ENCODE data around the gene SLC35F3. TPM values are rescaled to one million over a fixed set of nuclear protein-coding genes. Genes with fewer than 3 reads are reported as not detected.

The SLC35F3 gene
- polyA plus RNA-seq, 1 experiment: 0.06 TPM

DNA sequence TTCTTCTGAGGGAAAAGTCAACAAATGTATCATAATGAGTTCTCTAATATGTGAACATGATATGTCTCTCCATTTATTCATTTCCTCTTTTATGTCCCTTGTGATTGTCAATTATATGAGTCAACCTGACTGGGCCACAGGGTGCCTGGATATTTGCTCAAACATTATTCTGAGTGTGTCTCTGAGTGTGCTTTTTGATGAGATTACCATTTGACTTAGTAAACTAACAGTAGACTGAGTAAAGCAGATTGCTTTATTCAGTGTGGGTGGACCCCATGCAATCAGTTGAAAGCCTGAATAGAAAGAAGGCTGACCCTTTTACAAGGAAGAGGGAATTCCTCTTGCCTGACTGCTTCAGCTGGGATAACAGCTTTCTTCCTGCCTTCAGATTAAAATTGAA is 142.6 kb downstream of the SLC35F3 start:
- ChIA-PET POLR2A (no interaction called here), CTCF (no interaction called here)
- Histone ChIP-seq H3K36me3 (ENCODE audit: control insufficient read depth, insufficient read depth, low read length) (no peaks in the 10 kb centered on the region), H3K4me3 (ENCODE audit: low read depth, low read length) (no peak overlapping the region), H3K27me3 (ENCODE audit: control insufficient read depth, insufficient read depth, low read length) (no peaks in the 10 kb centered on the region)
- DNase-seq (ENCODE audit: low read depth): no peak
- TF ChIP-seq, protein P1, sequence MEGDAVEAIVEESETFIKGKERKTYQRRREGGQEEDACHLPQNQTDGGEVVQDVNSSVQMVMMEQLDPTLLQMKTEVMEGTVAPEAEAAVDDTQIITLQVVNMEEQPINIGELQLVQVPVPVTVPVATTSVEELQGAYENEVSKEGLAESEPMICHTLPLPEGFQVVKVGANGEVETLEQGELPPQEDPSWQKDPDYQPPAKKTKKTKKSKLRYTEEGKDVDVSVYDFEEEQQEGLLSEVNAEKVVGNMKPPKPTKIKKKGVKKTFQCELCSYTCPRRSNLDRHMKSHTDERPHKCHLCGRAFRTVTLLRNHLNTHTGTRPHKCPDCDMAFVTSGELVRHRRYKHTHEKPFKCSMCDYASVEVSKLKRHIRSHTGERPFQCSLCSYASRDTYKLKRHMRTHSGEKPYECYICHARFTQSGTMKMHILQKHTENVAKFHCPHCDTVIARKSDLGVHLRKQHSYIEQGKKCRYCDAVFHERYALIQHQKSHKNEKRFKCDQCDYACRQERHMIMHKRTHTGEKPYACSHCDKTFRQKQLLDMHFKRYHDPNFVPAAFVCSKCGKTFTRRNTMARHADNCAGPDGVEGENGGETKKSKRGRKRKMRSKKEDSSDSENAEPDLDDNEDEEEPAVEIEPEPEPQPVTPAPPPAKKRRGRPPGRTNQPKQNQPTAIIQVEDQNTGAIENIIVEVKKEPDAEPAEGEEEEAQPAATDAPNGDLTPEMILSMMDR (IDR thresholded peaks at IDR 0.05; ENCODE audit: insufficient read depth, low read depth, low read length): no peak

GRCh38 chr1:234062166-234062565 is 157.7 kb downstream of the SLC35F3 start:
- POLR2A ChIA-PET: no interaction called here
- no peak for DNase-seq (ENCODE audit: low read depth)
- CTCF ChIA-PET: interaction anchor here (0.7 kb wide), 1 partner anchor 271 kb away, joined by 3 read pairs; no protein-coding TSS in a partner anchor
- Histone ChIP-seq H3K36me3 (ENCODE audit: control insufficient read depth, insufficient read depth, low read length) (no peaks in the 10 kb centered on the region), H3K27me3 (ENCODE audit: control insufficient read depth, insufficient read depth, low read length) (no peaks in the 10 kb centered on the region), H3K4me3 (ENCODE audit: low read depth, low read length) (no peak overlapping the region)
- TF ChIP-seq, protein P1 (IDR thresholded peaks at IDR 0.05; ENCODE audit: insufficient read depth, low read depth, low read length): no peak

- Histone ChIP-seq H3K27me3 (ENCODE audit: control insufficient read depth, insufficient read depth, low read length) (no peaks in the 10 kb centered on the region), H3K4me3 (ENCODE audit: low read depth, low read length) (no peak overlapping the region), H3K36me3 (ENCODE audit: control insufficient read depth, insufficient read depth, low read length) (no peaks in the 10 kb centered on the region)
- DNase-seq (ENCODE audit: low read depth): no peak
- TF ChIP-seq, protein P1 (IDR thresholded peaks at IDR 0.05; ENCODE audit: insufficient read depth, low read depth, low read length): peak; percentile 85
- ChIA-PET CTCF (interaction anchor here (0.6 to 3.4 kb wide), 15 partner anchors 9 to 733 kb away, joined by 3 to 44 read pairs (median 3); no protein-coding TSS in a partner anchor), POLR2A (no interaction called here)
Measured at GRCh38 chr1:234065794-234066447, 161.4 kb downstream of the SLC35F3 start.

- TF ChIP-seq, protein P1 (IDR thresholded peaks at IDR 0.05; ENCODE audit: insufficient read depth, low read depth, low read length): no peak
- DNase-seq (ENCODE audit: low read depth): no peak
- Histone ChIP-seq H3K36me3 (ENCODE audit: control insufficient read depth, insufficient read depth, low read length) (no peaks in the 10 kb centered on the region), H3K27me3 (ENCODE audit: control insufficient read depth, insufficient read depth, low read length) (no peaks in the 10 kb centered on the region), H3K4me3 (ENCODE audit: low read depth, low read length) (no peak overlapping the region)
- POLR2A ChIA-PET: no interaction called here
- CTCF ChIA-PET: interaction anchor here (0.9 to 3.4 kb wide), 3 partner anchors 13 to 674 kb away, joined by 3 to 44 read pairs (median 4); no protein-coding TSS in a partner anchor
Measured at GRCh38 chr1:234067581-234068337, 163.3 kb downstream of the SLC35F3 start.

- TF ChIP-seq, protein P1 (IDR thresholded peaks at IDR 0.05; ENCODE audit: insufficient read depth, low read depth, low read length): no peak
- DNase-seq (ENCODE audit: low read depth): no peak
- no peak overlapping the region for H3K4me3 ChIP-seq (ENCODE audit: low read depth, low read length)
- CTCF ChIA-PET: no interaction called here
- no peaks in the 10 kb centered on the region for H3K36me3 ChIP-seq (ENCODE audit: control insufficient read depth, insufficient read depth, low read length)
- no peaks in the 10 kb centered on the region for H3K27me3 ChIP-seq (ENCODE audit: control insufficient read depth, insufficient read depth, low read length)
- POLR2A ChIA-PET: no interaction called here
Measured at GRCh38 chr1:234069760-234070159, 165.3 kb downstream of the SLC35F3 start.

Measured in BJ (cell line).